Measurements from ENCODE around the gene SPECC1.

GRCh38 chr17:20142268-20142667 lies 133.1 kb downstream of the SPECC1 start:
- TF ChIP-seq GMEB1 (CRISPR knock-in tag; IDR thresholded peaks at IDR 0.05; ENCODE audit: borderline replicate concordance), result no peak
- TF ChIP-seq ZFP1 (CRISPR knock-in tag; IDR thresholded peaks at IDR 0.05), result no peak
- TF ChIP-seq MAX (IDR thresholded peaks at IDR 0.05), result no peak
- no peak for TF ChIP-seq CTCF (CRISPR knock-in tag; IDR thresholded peaks at IDR 0.05)
- TF ChIP-seq, protein P1, sequence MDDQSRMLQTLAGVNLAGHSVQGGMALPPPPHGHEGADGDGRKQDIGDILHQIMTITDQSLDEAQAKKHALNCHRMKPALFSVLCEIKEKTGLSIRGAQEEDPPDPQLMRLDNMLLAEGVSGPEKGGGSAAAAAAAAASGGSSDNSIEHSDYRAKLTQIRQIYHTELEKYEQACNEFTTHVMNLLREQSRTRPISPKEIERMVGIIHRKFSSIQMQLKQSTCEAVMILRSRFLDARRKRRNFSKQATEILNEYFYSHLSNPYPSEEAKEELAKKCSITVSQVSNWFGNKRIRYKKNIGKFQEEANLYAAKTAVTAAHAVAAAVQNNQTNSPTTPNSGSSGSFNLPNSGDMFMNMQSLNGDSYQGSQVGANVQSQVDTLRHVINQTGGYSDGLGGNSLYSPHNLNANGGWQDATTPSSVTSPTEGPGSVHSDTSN (CRISPR knock-in tag; IDR thresholded peaks at IDR 0.05; ENCODE audit: borderline replicate concordance), result no peak
- no peak for TF ChIP-seq POLR2AphosphoS5 (IDR thresholded peaks at IDR 0.05; ENCODE audit: low read depth, low read length)
- TF ChIP-seq, protein P2, sequence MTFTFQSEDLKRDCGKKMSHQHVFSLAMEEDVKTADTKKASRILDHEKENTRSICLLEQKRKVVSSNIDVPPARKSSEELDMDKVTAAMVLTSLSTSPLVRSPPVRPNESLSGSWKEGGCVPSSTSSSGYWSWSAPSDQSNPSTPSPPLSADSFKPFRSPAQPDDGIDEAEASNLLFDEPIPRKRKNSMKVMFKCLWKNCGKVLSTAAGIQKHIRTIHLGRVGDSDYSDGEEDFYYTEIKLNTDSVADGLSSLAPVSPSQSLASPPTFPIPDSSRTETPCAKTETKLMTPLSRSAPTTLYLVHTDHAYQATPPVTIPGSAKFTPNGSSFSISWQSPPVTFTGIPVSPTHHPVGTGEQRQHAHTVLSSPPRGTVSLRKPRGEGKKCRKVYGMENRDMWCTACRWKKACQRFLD (CRISPR knock-in tag; IDR thresholded peaks at IDR 0.05; ENCODE audit: borderline replicate concordance), result no peak
- no peak for TF ChIP-seq NFIC (IDR thresholded peaks at IDR 0.05; ENCODE audit: low read length)
